ENCODE data around the gene SERPINB6.

Gene SERPINB6

GRCh38 chr6:2921520-2922115 is 49.7 kb downstream of the SERPINB6 start:
- H3K27me3 ChIP-seq (ENCODE audit: insufficient read depth, poor library complexity, severe bottlenecking): no peaks in the 10 kb centered on the region
- no peak overlapping the region for H3K27ac ChIP-seq (replicated peaks)
- DNase-seq (ENCODE audit: low read depth in 1 of 2, low spot score in 1 of 2): no peak
- no peak overlapping the region for H3K4me3 ChIP-seq (replicated peaks; ENCODE audit: insufficient read depth, low read length)
- TF ChIP-seq CTCF (IDR thresholded peaks at IDR 0.05; ENCODE audit: insufficient read depth, low read length) (no peak), SPI1 (IDR thresholded peaks at IDR 0.05; ENCODE audit: borderline replicate concordance, low read depth) (no peak), REST (IDR thresholded peaks at IDR 0.05; ENCODE audit: insufficient replicate concordance, low read depth) (no peak), POLR2AphosphoS5 (IDR thresholded peaks at IDR 0.05; ENCODE audit: low read depth) (no peak), GABPA (IDR thresholded peaks at IDR 0.05; ENCODE audit: low read depth) (no peak)

GRCh38 chr6:2920671-2921112 is 50.7 kb downstream of the SERPINB6 start:
- Histone ChIP-seq H3K27me3 (ENCODE audit: insufficient read depth, poor library complexity, severe bottlenecking) (no peaks in the 10 kb centered on the region), H3K27ac (replicated peaks) (no peak overlapping the region), H3K4me3 (replicated peaks; ENCODE audit: insufficient read depth, low read length) (no peak overlapping the region)
- no peak for TF ChIP-seq GABPA (IDR thresholded peaks at IDR 0.05; ENCODE audit: low read depth)
- no peak for TF ChIP-seq CTCF (IDR thresholded peaks at IDR 0.05; ENCODE audit: insufficient read depth, low read length)
- no peak for TF ChIP-seq SPI1 (IDR thresholded peaks at IDR 0.05; ENCODE audit: borderline replicate concordance, low read depth)
- TF ChIP-seq POLR2AphosphoS5 (IDR thresholded peaks at IDR 0.05; ENCODE audit: low read depth): no peak
- TF ChIP-seq REST (IDR thresholded peaks at IDR 0.05; ENCODE audit: insufficient replicate concordance, low read depth): no peak
- no peak for DNase-seq (ENCODE audit: low read depth in 1 of 2, low spot score in 1 of 2)

- TF ChIP-seq GABPA (IDR thresholded peaks at IDR 0.05; ENCODE audit: low read depth) (no peak), SPI1 (IDR thresholded peaks at IDR 0.05; ENCODE audit: borderline replicate concordance, low read depth) (no peak), POLR2AphosphoS5 (IDR thresholded peaks at IDR 0.05; ENCODE audit: low read depth) (no peak), CTCF (IDR thresholded peaks at IDR 0.05; ENCODE audit: insufficient read depth, low read length) (no peak), REST (IDR thresholded peaks at IDR 0.05; ENCODE audit: insufficient replicate concordance, low read depth) (no peak)
- Histone ChIP-seq H3K27ac (replicated peaks) (no peak overlapping the region), H3K4me3 (replicated peaks; ENCODE audit: insufficient read depth, low read length) (no peak overlapping the region), H3K27me3 (ENCODE audit: insufficient read depth, poor library complexity, severe bottlenecking) (no peaks in the 10 kb centered on the region)
- no peak for DNase-seq (ENCODE audit: low read depth in 1 of 2, low spot score in 1 of 2)
Measured at GRCh38 chr6:2919886-2920285, 51.5 kb downstream of the SERPINB6 start.

Data from HL-60 (cell line).